ENCODE results near the gene COL11A2. TPM values are rescaled to one million over a fixed set of nuclear protein-coding genes. Genes with fewer than 3 reads are reported as not detected.

The COL11A2 gene
- total RNA-seq, 1 experiment from 2014 or later, result 0.32 TPM

GRCh38 chr6:33124947-33125346 lies 67.3 kb downstream of the COL11A2 start:
- H3K4me3 ChIP-seq, result no peak overlapping the region
- peaks cover 13% of the 10 kb centered on the region for H3K27me3 ChIP-seq (replicated peaks)
- no peak overlapping the region for H3K27ac ChIP-seq
- no peak for DNase-seq (ENCODE audit: low read depth in 1 of 2, low spot score in 2 of 2)
- no peaks in the 10 kb centered on the region for H3K36me3 ChIP-seq
- H3K9me3 ChIP-seq (replicated peaks), result peaks cover 14% of the 10 kb centered on the region
- H3K4me1 ChIP-seq (replicated peaks), result no peaks in the 10 kb centered on the region

GRCh38 chr6:33124525-33124901 lies 67.8 kb downstream of the COL11A2 start:
- no peak overlapping the region for H3K27ac ChIP-seq
- H3K27me3 ChIP-seq (replicated peaks), result peaks cover 11% of the 10 kb centered on the region
- peaks cover 14% of the 10 kb centered on the region for H3K9me3 ChIP-seq (replicated peaks)
- H3K36me3 ChIP-seq, result no peaks in the 10 kb centered on the region
- no peak for DNase-seq (ENCODE audit: low read depth in 1 of 2, low spot score in 2 of 2)
- H3K4me1 ChIP-seq (replicated peaks), result no peaks in the 10 kb centered on the region
- no peak overlapping the region for H3K4me3 ChIP-seq

GRCh38 chr6:33123732-33124524 lies 68.3 kb downstream of the COL11A2 start:
- Histone ChIP-seq H3K27ac (no peak overlapping the region), H3K36me3 (no peaks in the 10 kb centered on the region), H3K4me1 (replicated peaks) (no peaks in the 10 kb centered on the region), H3K9me3 (replicated peaks) (peaks cover 14% of the 10 kb centered on the region), H3K4me3 (no peak overlapping the region), H3K27me3 (replicated peaks) (peaks cover 10% of the 10 kb centered on the region)
- peak in 1 of 2 experiments; percentile 14 for DNase-seq (ENCODE audit: low read depth in 1 of 2, low spot score in 2 of 2)

- no peak for DNase-seq (ENCODE audit: low read depth in 1 of 2, low spot score in 2 of 2)
- Histone ChIP-seq H3K36me3 (no peaks in the 10 kb centered on the region), H3K27me3 (replicated peaks) (peaks cover 15% of the 10 kb centered on the region), H3K4me1 (replicated peaks) (no peaks in the 10 kb centered on the region), H3K27ac (no peak overlapping the region), H3K4me3 (no peak overlapping the region), H3K9me3 (replicated peaks) (peaks cover 14% of the 10 kb centered on the region)
Observed at GRCh38 chr6:33123181-33123580, 69.1 kb downstream of the COL11A2 start.

- no peaks in the 10 kb centered on the region for H3K36me3 ChIP-seq
- H3K27me3 ChIP-seq (replicated peaks), result peaks cover 31% of the 10 kb centered on the region
- no peak for DNase-seq (ENCODE audit: low read depth in 1 of 2, low spot score in 2 of 2)
- H3K9me3 ChIP-seq (replicated peaks), result peaks cover 13% of the 10 kb centered on the region
- H3K4me1 ChIP-seq (replicated peaks), result no peaks in the 10 kb centered on the region
- no peak overlapping the region for H3K27ac ChIP-seq
- no peak overlapping the region for H3K4me3 ChIP-seq
Observed at GRCh38 chr6:33120001-33120400, 72.3 kb downstream of the COL11A2 start.

GRCh38 chr6:33118525-33119123 lies 73.6 kb downstream of the COL11A2 start:
- Histone ChIP-seq H3K27ac (no peak overlapping the region), H3K27me3 (replicated peaks) (peaks cover 31% of the 10 kb centered on the region), H3K9me3 (replicated peaks) (peaks cover 3% of the 10 kb centered on the region), H3K36me3 (no peaks in the 10 kb centered on the region), H3K4me3 (no peak overlapping the region), H3K4me1 (replicated peaks) (no peaks in the 10 kb centered on the region)
- DNase-seq (ENCODE audit: low read depth in 1 of 2, low spot score in 2 of 2), result peak in 1 of 2 experiments; percentile 13

GRCh38 chr6:33117811-33118277 lies 74.4 kb downstream of the COL11A2 start:
- Histone ChIP-seq H3K27me3 (replicated peaks) (peaks cover 31% of the 10 kb centered on the region), H3K4me3 (no peak overlapping the region), H3K36me3 (no peaks in the 10 kb centered on the region), H3K27ac (no peak overlapping the region), H3K4me1 (replicated peaks) (no peaks in the 10 kb centered on the region), H3K9me3 (replicated peaks) (no peaks in the 10 kb centered on the region)
- no peak for DNase-seq (ENCODE audit: low read depth in 1 of 2, low spot score in 2 of 2)

- Histone ChIP-seq H3K9me3 (replicated peaks) (no peaks in the 10 kb centered on the region), H3K4me3 (no peak overlapping the region), H3K27ac (no peak overlapping the region), H3K27me3 (replicated peaks) (peaks cover 31% of the 10 kb centered on the region), H3K36me3 (no peaks in the 10 kb centered on the region), H3K4me1 (replicated peaks) (no peaks in the 10 kb centered on the region)
- DNase-seq (ENCODE audit: low read depth in 1 of 2, low spot score in 2 of 2), result no peak
Observed at GRCh38 chr6:33116841-33117711, 75.2 kb downstream of the COL11A2 start.

GRCh38 chr6:33116417-33116816 lies 75.8 kb downstream of the COL11A2 start:
- H3K4me3 ChIP-seq, result no peak overlapping the region
- H3K36me3 ChIP-seq, result no peaks in the 10 kb centered on the region
- H3K9me3 ChIP-seq (replicated peaks), result no peaks in the 10 kb centered on the region
- no peak for DNase-seq (ENCODE audit: low read depth in 1 of 2, low spot score in 2 of 2)
- no peaks in the 10 kb centered on the region for H3K4me1 ChIP-seq (replicated peaks)
- H3K27ac ChIP-seq, result no peak overlapping the region
- H3K27me3 ChIP-seq (replicated peaks), result peaks cover 31% of the 10 kb centered on the region

- no peaks in the 10 kb centered on the region for H3K4me1 ChIP-seq (replicated peaks)
Observed at GRCh38 chr6:33114406-33114805, 77.9 kb downstream of the COL11A2 start.

GRCh38 chr6:33113755-33114154 lies 78.5 kb downstream of the COL11A2 start:
- Histone ChIP-seq H3K4me3 (no peak overlapping the region), H3K36me3 (no peaks in the 10 kb centered on the region), H3K4me1 (replicated peaks) (no peaks in the 10 kb centered on the region), H3K27me3 (replicated peaks) (peaks cover 30% of the 10 kb centered on the region), H3K9me3 (replicated peaks) (no peaks in the 10 kb centered on the region), H3K27ac (no peak overlapping the region)
- DNase-seq (ENCODE audit: low read depth in 1 of 2, low spot score in 2 of 2), result no peak

More at GRCh38 chr6:33114406-33114805, 77.9 kb downstream of the COL11A2 start:
- H3K9me3 ChIP-seq (replicated peaks), result no peaks in the 10 kb centered on the region
- DNase-seq (ENCODE audit: low read depth in 1 of 2, low spot score in 2 of 2), result no peak
- no peak overlapping the region for H3K4me3 ChIP-seq
- no peak overlapping the region for H3K27ac ChIP-seq
- H3K36me3 ChIP-seq, result no peaks in the 10 kb centered on the region
- H3K27me3 ChIP-seq (replicated peaks), result peaks cover 27% of the 10 kb centered on the region
